Ecto neural progenitor cell (in vitro differentiated cells): ENCODE results near the gene SOWAHB.
"Not testable (repeated sequence)": the region's sequence is repeated elsewhere in the genome, so short reads cannot be mapped to it uniquely, and the experiment has no call there.

Experiments used
- DNase-seq: peaks from one replicate; pipeline ENCODE4 v3.0.0-alpha.2; 2018; ENCODE audit warnings: low spot score

Gene SOWAHB

GRCh38 chr4:76894537-76895255 is 3.2 kb downstream of the SOWAHB start:
- DNase-seq: no peak

GRCh38 chr4:76892601-76893000 is 5.3 kb downstream of the SOWAHB start:
- no peak for DNase-seq

- DNase-seq: no peak
Observed at GRCh38 chr4:76892001-76892400, 5.9 kb downstream of the SOWAHB start.

GRCh38 chr4:76886848-76887441 is 11.0 kb downstream of the SOWAHB start:
- no peak for DNase-seq

GRCh38 chr4:76886214-76886613 is 11.7 kb downstream of the SOWAHB start:
- DNase-seq: no peak

GRCh38 chr4:76883147-76883546 is 14.8 kb downstream of the SOWAHB start:
- no peak for DNase-seq

- DNase-seq: no peak
Observed at GRCh38 chr4:76882630-76883029, 15.3 kb downstream of the SOWAHB start.

GRCh38 chr4:76881375-76881774 is 16.6 kb downstream of the SOWAHB start:
- no peak for DNase-seq

- no peak for DNase-seq
Observed at GRCh38 chr4:76879731-76880364, 18.1 kb downstream of the SOWAHB start.

- not testable (repeated sequence) for DNase-seq
Observed at GRCh38 chr4:76878641-76879165, 19.2 kb downstream of the SOWAHB start.

- no peak for DNase-seq
Observed at GRCh38 chr4:76874176-76874575, 23.8 kb downstream of the SOWAHB start.

- no peak for DNase-seq
Observed at GRCh38 chr4:76873495-76873894, 24.4 kb downstream of the SOWAHB start.

- no peak for DNase-seq
Observed at GRCh38 chr4:76872556-76872955, 25.4 kb downstream of the SOWAHB start.

- not testable (repeated sequence) for DNase-seq
Observed at GRCh38 chr4:76868780-76869179, 29.2 kb downstream of the SOWAHB start.

- DNase-seq: peak; percentile 58
Observed at GRCh38 chr4:76867880-76868655, 29.9 kb downstream of the SOWAHB start.

- DNase-seq: no peak
Observed at GRCh38 chr4:76867377-76867776, 30.6 kb downstream of the SOWAHB start.

GRCh38 chr4:76866641-76867040 is 31.3 kb downstream of the SOWAHB start:
- no peak for DNase-seq

GRCh38 chr4:76858319-76858718 is 39.6 kb downstream of the SOWAHB start:
- DNase-seq: no peak

GRCh38 chr4:76857074-76857409 is 40.9 kb downstream of the SOWAHB start:
- DNase-seq: no peak

- DNase-seq: no peak
Observed at GRCh38 chr4:76856243-76857073, 41.5 kb downstream of the SOWAHB start.

- DNase-seq: no peak
Observed at GRCh38 chr4:76854858-76855257, 43.1 kb downstream of the SOWAHB start.

- DNase-seq: no peak
Observed at GRCh38 chr4:76851375-76851774, 46.6 kb downstream of the SOWAHB start.
